ENCODE measurements around the gene ZNF385A. TPM values are rescaled to one million over a fixed set of nuclear protein-coding genes. Genes with fewer than 3 reads are reported as not detected.
A peak's percentile ranks its signal among the peaks of the same experiment; 100 is the strongest.

The ZNF385A gene
- 4.7 TPM for polyA plus RNA-seq
- long read RNA-seq, donor 1, partial matches to known transcripts = 0 of 2 reads
- long read RNA-seq, donor 1, other reads (novel, unspliced or antisense) = 0 of 2 reads
- long read RNA-seq, donor 2, partial matches to known transcripts = 0 of 1 reads
- long read RNA-seq, donor 2, other reads (novel, unspliced or antisense) = 0 of 1 reads
- long read RNA-seq, donor 3 = 0 reads
- long read RNA-seq, donor 4 = 0 reads
- long read RNA-seq, donor 5, partial matches to known transcripts = 0 of 1 reads
- long read RNA-seq, donor 5, other reads (novel, unspliced or antisense) = 0 of 1 reads
- long read RNA-seq, donor 6 = 0 reads
- long read RNA-seq, donor 7 = 0 reads
- long read RNA-seq, donor 8 = 0 reads
- long read RNA-seq, donor 9 = 0 reads
- long read RNA-seq, donor 10 = 0 reads
- long read RNA-seq, donor 11 = 0 reads

- H3K9me3 ChIP-seq (ENCODE audit: control insufficient read depth, low read depth, low read length) = no peaks in the 10 kb centered on the region
- H3K4me1 ChIP-seq (ENCODE audit: control insufficient read depth, insufficient read depth, low read length) = peaks cover 4% of the 10 kb centered on the region
- H3K27ac ChIP-seq (ENCODE audit: low read length) = no peak within 1 kb of the TSS
- no peaks in the 10 kb centered on the region for H3K36me3 ChIP-seq (ENCODE audit: control insufficient read depth, insufficient read depth, low read length)
- no CpG with 5 or more reads among the region's 1 CpG for WGBS (ENCODE audit: insufficient coverage, low lambda C conversion rate)
- H3K4me3 ChIP-seq (ENCODE audit: low read length) = no peak within 1 kb of the TSS
- DNase-seq = no peak
- H3K27me3 ChIP-seq (ENCODE audit: control insufficient read depth, insufficient read depth, low read length) = no peaks in the 10 kb centered on the region
Observed at GRCh38 chr12:54384591-54385041, at the start of gene ZNF385A. ZNF385A (minus strand) TSS chr12:54384733; CDS start chr12:54384514, 219 bp downstream.

- WGBS (ENCODE audit: insufficient coverage, low lambda C conversion rate) = no CpG with 5 or more reads among the region's 4 CpGs
- Histone ChIP-seq H3K27me3 (ENCODE audit: control insufficient read depth, insufficient read depth, low read length) (peaks cover 13% of the 10 kb centered on the region), H3K4me1 (ENCODE audit: control insufficient read depth, insufficient read depth, low read length) (peaks cover 7% of the 10 kb centered on the region), H3K36me3 (ENCODE audit: control insufficient read depth, insufficient read depth, low read length) (no peaks in the 10 kb centered on the region), H3K4me3 (ENCODE audit: low read length) (no peak overlapping the region), H3K27ac (ENCODE audit: low read length) (peak overlapping the region; percentile 29), H3K9me3 (ENCODE audit: control insufficient read depth, low read depth, low read length) (no peaks in the 10 kb centered on the region)
- no peak for DNase-seq
Observed at GRCh38 chr12:54432815-54433164, 48.3 kb upstream of the ZNF385A start.

- WGBS (ENCODE audit: insufficient coverage, low lambda C conversion rate) = no CpG with 5 or more reads among the region's 9 CpGs
- no peak overlapping the region for H3K4me3 ChIP-seq (ENCODE audit: low read length)
- peak; percentile 45 to 47 for DNase-seq
- peak overlapping the region; percentile 29 for H3K27ac ChIP-seq (ENCODE audit: low read length)
- H3K27me3 ChIP-seq (ENCODE audit: control insufficient read depth, insufficient read depth, low read length) = peaks cover 19% of the 10 kb centered on the region
- peaks cover 7% of the 10 kb centered on the region for H3K4me1 ChIP-seq (ENCODE audit: control insufficient read depth, insufficient read depth, low read length)
- no peaks in the 10 kb centered on the region for H3K9me3 ChIP-seq (ENCODE audit: control insufficient read depth, low read depth, low read length)
- no peaks in the 10 kb centered on the region for H3K36me3 ChIP-seq (ENCODE audit: control insufficient read depth, insufficient read depth, low read length)
Observed at GRCh38 chr12:54431911-54432814, 47.6 kb upstream of the ZNF385A start.

GRCh38 chr12:54430471-54431069 lies 46.0 kb upstream of the ZNF385A start:
- Histone ChIP-seq H3K4me3 (ENCODE audit: low read length) (no peak overlapping the region), H3K9me3 (ENCODE audit: control insufficient read depth, low read depth, low read length) (no peaks in the 10 kb centered on the region), H3K4me1 (ENCODE audit: control insufficient read depth, insufficient read depth, low read length) (peaks cover 7% of the 10 kb centered on the region), H3K27me3 (ENCODE audit: control insufficient read depth, insufficient read depth, low read length) (peaks cover 30% of the 10 kb centered on the region), H3K27ac (ENCODE audit: low read length) (no peak overlapping the region), H3K36me3 (ENCODE audit: control insufficient read depth, insufficient read depth, low read length) (no peaks in the 10 kb centered on the region)
- no CpG with 5 or more reads among the region's 5 CpGs for WGBS (ENCODE audit: insufficient coverage, low lambda C conversion rate)
- DNase-seq = no peak

GRCh38 chr12:54429014-54429471 lies 44.5 kb upstream of the ZNF385A start:
- no peak for DNase-seq
- WGBS (ENCODE audit: insufficient coverage, low lambda C conversion rate) = no CpG with 5 or more reads among the region's 3 CpGs
- no peaks in the 10 kb centered on the region for H3K9me3 ChIP-seq (ENCODE audit: control insufficient read depth, low read depth, low read length)
- peaks cover 7% of the 10 kb centered on the region for H3K4me1 ChIP-seq (ENCODE audit: control insufficient read depth, insufficient read depth, low read length)
- H3K4me3 ChIP-seq (ENCODE audit: low read length) = no peak overlapping the region
- peaks cover 43% of the 10 kb centered on the region for H3K27me3 ChIP-seq (ENCODE audit: control insufficient read depth, insufficient read depth, low read length)
- no peak overlapping the region for H3K27ac ChIP-seq (ENCODE audit: low read length)
- no peaks in the 10 kb centered on the region for H3K36me3 ChIP-seq (ENCODE audit: control insufficient read depth, insufficient read depth, low read length)

- Histone ChIP-seq H3K27me3 (ENCODE audit: control insufficient read depth, insufficient read depth, low read length) (peaks cover 45% of the 10 kb centered on the region), H3K4me3 (ENCODE audit: low read length) (no peak overlapping the region), H3K4me1 (ENCODE audit: control insufficient read depth, insufficient read depth, low read length) (peaks cover 7% of the 10 kb centered on the region), H3K9me3 (ENCODE audit: control insufficient read depth, low read depth, low read length) (no peaks in the 10 kb centered on the region), H3K27ac (ENCODE audit: low read length) (no peak overlapping the region), H3K36me3 (ENCODE audit: control insufficient read depth, insufficient read depth, low read length) (no peaks in the 10 kb centered on the region)
- no peak for DNase-seq
- WGBS (ENCODE audit: insufficient coverage, low lambda C conversion rate) = no CpG with 5 or more reads among the region's 13 CpGs
Observed at GRCh38 chr12:54428050-54429013, 43.8 kb upstream of the ZNF385A start.

GRCh38 chr12:54427106-54427505 lies 42.6 kb upstream of the ZNF385A start:
- no peak for DNase-seq
- Histone ChIP-seq H3K4me1 (ENCODE audit: control insufficient read depth, insufficient read depth, low read length) (peaks cover 4% of the 10 kb centered on the region), H3K27me3 (ENCODE audit: control insufficient read depth, insufficient read depth, low read length) (peaks cover 48% of the 10 kb centered on the region), H3K36me3 (ENCODE audit: control insufficient read depth, insufficient read depth, low read length) (no peaks in the 10 kb centered on the region), H3K4me3 (ENCODE audit: low read length) (no peak overlapping the region), H3K27ac (ENCODE audit: low read length) (no peak overlapping the region), H3K9me3 (ENCODE audit: control insufficient read depth, low read depth, low read length) (no peaks in the 10 kb centered on the region)
- no CpG with 5 or more reads among the region's 4 CpGs for WGBS (ENCODE audit: insufficient coverage, low lambda C conversion rate)

GRCh38 chr12:54426690-54427089 lies 42.2 kb upstream of the ZNF385A start:
- WGBS (ENCODE audit: insufficient coverage, low lambda C conversion rate) = no CpG with 5 or more reads among the region's 3 CpGs
- peaks cover 4% of the 10 kb centered on the region for H3K4me1 ChIP-seq (ENCODE audit: control insufficient read depth, insufficient read depth, low read length)
- peaks cover 52% of the 10 kb centered on the region for H3K27me3 ChIP-seq (ENCODE audit: control insufficient read depth, insufficient read depth, low read length)
- H3K36me3 ChIP-seq (ENCODE audit: control insufficient read depth, insufficient read depth, low read length) = no peaks in the 10 kb centered on the region
- DNase-seq = no peak
- no peak overlapping the region for H3K4me3 ChIP-seq (ENCODE audit: low read length)
- H3K9me3 ChIP-seq (ENCODE audit: control insufficient read depth, low read depth, low read length) = no peaks in the 10 kb centered on the region
- no peak overlapping the region for H3K27ac ChIP-seq (ENCODE audit: low read length)

GRCh38 chr12:54425702-54426101 lies 41.2 kb upstream of the ZNF385A start:
- DNase-seq = no peak
- no peaks in the 10 kb centered on the region for H3K36me3 ChIP-seq (ENCODE audit: control insufficient read depth, insufficient read depth, low read length)
- H3K4me3 ChIP-seq (ENCODE audit: low read length) = no peak overlapping the region
- no peaks in the 10 kb centered on the region for H3K9me3 ChIP-seq (ENCODE audit: control insufficient read depth, low read depth, low read length)
- peaks cover 4% of the 10 kb centered on the region for H3K4me1 ChIP-seq (ENCODE audit: control insufficient read depth, insufficient read depth, low read length)
- WGBS (ENCODE audit: insufficient coverage, low lambda C conversion rate) = no CpG with 5 or more reads among the region's 2 CpGs
- H3K27me3 ChIP-seq (ENCODE audit: control insufficient read depth, insufficient read depth, low read length) = peaks cover 60% of the 10 kb centered on the region
- H3K27ac ChIP-seq (ENCODE audit: low read length) = no peak overlapping the region
